Brain microvascular endothelial cell (primary cell): ENCODE measurements around the gene RBM6.
A peak's percentile ranks its signal among the peaks of the same experiment; 100 is the strongest.

Source experiments
- DNase-seq: peaks from one replicate; pipeline ENCODE4 v3.0.0-alpha.2; 2020
- H3K27ac ChIP-seq: fragments of 250-450 bp; sonication (Bioruptor Pico); 2 replicates; pipeline ENCODE4 v1.5.1; 2020; ENCODE audit warnings: mild to moderate bottlenecking, moderate library complexity
- H3K27me3 ChIP-seq: fragments of 250-450 bp; sonication (Bioruptor Pico); replicated peaks from 2 replicates; pipeline ENCODE4 v1.5.1; 2020; ENCODE audit warnings: mild to moderate bottlenecking
- H3K36me3 ChIP-seq: fragments of 250-450 bp; sonication (Bioruptor Pico); replicated peaks from 2 replicates; pipeline ENCODE4 v1.5.1; 2020; ENCODE audit warnings: mild to moderate bottlenecking
- H3K4me3 ChIP-seq: 2 replicates; pipeline ENCODE4 v1.5.1; 2011; ENCODE audit warnings: low read depth, mild to moderate bottlenecking, control low read depth, low read length, moderate library complexity
- in situ Hi-C: cut with HindIII; loops from 2 replicates; pipeline ENCODE4 v1.10.0; 2017; ENCODE audit warnings: low sequenced_read_pairs, low pct_ligation_motif_present
- TF ChIP-seq, protein P1 (sequence below): IDR thresholded peaks from 2 replicates; pipeline ENCODE4 v1.5.1; 2011; ENCODE audit warnings: low read depth, mild to moderate bottlenecking, moderate library complexity, low read length, control low read depth, inconsistent platforms; ENCODE audit errors: missing control alignments

The RBM6 gene

DNA sequence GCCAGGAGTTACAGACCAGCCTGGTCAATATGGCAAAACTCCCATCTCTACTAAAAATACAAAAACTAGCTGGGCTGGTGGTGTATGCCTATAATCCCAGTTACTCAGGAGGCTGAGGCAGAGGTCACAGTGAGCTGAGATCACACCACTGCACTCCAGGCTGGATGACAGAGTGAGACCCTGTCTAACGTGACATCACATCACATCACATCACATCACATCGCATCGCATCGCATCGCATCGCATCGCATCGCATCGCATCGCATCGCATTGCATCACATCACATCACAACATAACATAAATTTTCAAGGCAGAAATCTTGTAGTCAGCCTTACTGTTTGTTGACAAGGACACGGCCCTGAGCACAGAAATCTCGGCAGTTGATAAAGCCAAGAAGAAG is 44.4 kb downstream of the RBM6 start:
- Histone ChIP-seq H3K27me3 (no peaks in the 10 kb centered on the region), H3K27ac (no peak overlapping the region), H3K36me3 (no peaks in the 10 kb centered on the region), H3K4me3 (no peak overlapping the region)
- TF ChIP-seq, protein P1, sequence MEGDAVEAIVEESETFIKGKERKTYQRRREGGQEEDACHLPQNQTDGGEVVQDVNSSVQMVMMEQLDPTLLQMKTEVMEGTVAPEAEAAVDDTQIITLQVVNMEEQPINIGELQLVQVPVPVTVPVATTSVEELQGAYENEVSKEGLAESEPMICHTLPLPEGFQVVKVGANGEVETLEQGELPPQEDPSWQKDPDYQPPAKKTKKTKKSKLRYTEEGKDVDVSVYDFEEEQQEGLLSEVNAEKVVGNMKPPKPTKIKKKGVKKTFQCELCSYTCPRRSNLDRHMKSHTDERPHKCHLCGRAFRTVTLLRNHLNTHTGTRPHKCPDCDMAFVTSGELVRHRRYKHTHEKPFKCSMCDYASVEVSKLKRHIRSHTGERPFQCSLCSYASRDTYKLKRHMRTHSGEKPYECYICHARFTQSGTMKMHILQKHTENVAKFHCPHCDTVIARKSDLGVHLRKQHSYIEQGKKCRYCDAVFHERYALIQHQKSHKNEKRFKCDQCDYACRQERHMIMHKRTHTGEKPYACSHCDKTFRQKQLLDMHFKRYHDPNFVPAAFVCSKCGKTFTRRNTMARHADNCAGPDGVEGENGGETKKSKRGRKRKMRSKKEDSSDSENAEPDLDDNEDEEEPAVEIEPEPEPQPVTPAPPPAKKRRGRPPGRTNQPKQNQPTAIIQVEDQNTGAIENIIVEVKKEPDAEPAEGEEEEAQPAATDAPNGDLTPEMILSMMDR = no peak
- in situ Hi-C loops = no loop called here
- no peak for DNase-seq

DNA sequence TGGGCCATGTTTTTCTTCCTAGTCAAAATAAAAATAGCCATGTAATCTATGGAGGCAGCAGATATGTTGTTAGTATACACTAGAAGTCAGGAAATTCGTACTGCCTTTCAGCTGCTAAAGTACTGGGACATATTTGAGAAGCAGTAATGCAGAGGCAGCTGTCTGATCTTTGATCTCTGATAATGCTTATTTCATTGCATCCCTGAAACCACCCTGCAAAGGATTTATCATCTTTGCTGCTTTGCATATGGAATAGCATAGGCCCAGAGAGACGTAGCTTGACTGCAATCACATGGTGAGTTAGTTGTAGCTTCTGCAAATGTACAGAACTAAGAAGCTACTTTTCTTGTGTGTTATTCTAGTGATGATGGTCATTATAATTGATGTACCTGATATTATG is 52.4 kb downstream of the RBM6 start:
- TF ChIP-seq, protein P1 = no peak
- in situ Hi-C loops = no loop called here
- H3K27me3 ChIP-seq = no peaks in the 10 kb centered on the region
- peaks cover 3% of the 10 kb centered on the region for H3K36me3 ChIP-seq
- no peak overlapping the region for H3K4me3 ChIP-seq
- H3K27ac ChIP-seq = no peak overlapping the region
- DNase-seq = no peak

DNA sequence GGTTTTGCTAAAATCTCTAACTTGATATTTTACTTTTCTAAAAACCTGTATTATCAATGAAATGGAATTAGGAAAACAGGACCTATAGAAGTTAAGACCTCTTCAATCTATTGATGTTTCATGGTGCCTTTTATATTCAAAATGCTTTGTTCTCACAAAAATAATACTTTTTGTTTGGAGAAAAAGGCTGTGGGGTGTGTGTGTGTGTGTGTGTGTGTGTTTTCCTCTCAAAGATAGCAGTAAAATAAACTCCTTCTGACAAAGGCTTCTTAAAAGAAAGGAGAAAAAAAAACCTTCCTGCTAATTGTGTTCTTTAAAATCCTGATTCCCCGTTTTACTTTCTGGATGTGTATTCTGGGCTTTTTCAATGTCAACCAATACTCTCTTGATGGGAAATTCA is 54.5 kb downstream of the RBM6 start:
- Histone ChIP-seq H3K27ac (no peak overlapping the region), H3K4me3 (no peak overlapping the region), H3K27me3 (no peaks in the 10 kb centered on the region), H3K36me3 (peaks cover 3% of the 10 kb centered on the region)
- DNase-seq = no peak
- in situ Hi-C loops = no loop called here
- TF ChIP-seq, protein P1 = no peak

DNA sequence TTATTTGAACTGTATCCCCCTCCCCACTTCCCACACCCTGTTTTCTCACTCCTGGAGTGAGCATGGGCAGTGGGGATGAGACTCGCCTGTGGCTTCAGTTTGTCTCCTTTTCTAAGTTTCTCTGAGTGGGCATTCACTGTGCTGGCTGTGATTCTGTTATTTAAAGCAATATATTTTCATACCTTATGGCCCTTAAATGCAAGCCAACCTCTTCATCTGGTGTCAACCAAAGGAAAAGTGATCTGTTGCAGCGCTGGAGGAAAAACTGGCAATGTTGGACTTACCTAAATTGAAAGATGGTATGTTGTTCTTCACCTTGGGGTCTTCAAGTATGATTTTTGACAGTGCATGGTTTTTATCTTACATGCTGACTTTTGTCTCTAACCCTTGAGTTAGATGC is 56.1 kb downstream of the RBM6 start:
- DNase-seq = no peak
- Histone ChIP-seq H3K27ac (no peak overlapping the region), H3K4me3 (no peak overlapping the region), H3K27me3 (no peaks in the 10 kb centered on the region), H3K36me3 (no peaks in the 10 kb centered on the region)
- in situ Hi-C loops = no loop called here
- TF ChIP-seq, protein P1 = no peak

DNA sequence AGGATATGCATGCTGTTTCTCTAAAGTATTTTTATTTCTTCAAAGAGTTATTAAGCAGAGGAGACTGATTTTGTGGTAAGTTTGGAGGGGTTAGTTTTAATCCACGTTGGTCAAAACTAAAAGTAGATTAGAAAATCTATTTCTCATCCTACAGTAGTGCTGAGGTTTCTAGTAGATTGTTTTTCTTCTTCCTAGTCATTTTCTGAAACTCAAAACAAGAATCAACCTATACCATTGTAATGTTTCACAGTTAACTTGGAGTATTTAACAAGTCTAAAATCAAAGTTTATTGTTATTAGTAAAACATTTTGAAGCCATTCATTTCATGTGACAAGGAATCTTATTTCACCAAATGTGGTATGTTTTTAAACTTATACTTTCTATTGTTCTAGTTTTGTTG is 57.9 kb downstream of the RBM6 start:
- no peaks in the 10 kb centered on the region for H3K27me3 ChIP-seq
- no peak for DNase-seq
- peaks cover 4% of the 10 kb centered on the region for H3K36me3 ChIP-seq
- no peak overlapping the region for H3K4me3 ChIP-seq
- TF ChIP-seq, protein P1 = no peak
- in situ Hi-C loops = no loop called here
- H3K27ac ChIP-seq = no peak overlapping the region

DNA sequence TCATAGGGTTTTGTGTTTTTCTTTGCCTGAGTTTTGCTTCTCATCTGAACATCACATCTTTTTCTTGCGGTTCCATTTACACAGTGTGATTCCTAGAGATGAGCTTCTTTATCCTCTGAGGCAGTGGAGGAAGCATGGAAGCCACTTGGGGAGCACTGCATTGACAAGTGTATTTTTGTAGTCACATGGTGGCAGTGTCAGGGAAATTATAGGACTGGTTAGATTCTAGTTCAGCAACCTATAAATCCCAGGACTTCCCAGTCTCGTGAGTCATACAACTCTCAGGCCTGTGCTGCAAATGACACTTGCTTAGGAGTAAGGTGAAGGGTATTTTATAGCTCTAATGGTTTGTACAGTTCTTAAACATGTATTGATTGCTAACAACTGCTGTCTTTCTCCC is 58.4 kb downstream of the RBM6 start:
- in situ Hi-C loops = no loop called here
- no peak overlapping the region for H3K27ac ChIP-seq
- peaks cover 4% of the 10 kb centered on the region for H3K36me3 ChIP-seq
- H3K27me3 ChIP-seq = no peaks in the 10 kb centered on the region
- DNase-seq = peak; percentile 37
- TF ChIP-seq, protein P1 = no peak
- H3K4me3 ChIP-seq = no peak overlapping the region
